ENCODE results near the gene SLC38A3.

DNA sequence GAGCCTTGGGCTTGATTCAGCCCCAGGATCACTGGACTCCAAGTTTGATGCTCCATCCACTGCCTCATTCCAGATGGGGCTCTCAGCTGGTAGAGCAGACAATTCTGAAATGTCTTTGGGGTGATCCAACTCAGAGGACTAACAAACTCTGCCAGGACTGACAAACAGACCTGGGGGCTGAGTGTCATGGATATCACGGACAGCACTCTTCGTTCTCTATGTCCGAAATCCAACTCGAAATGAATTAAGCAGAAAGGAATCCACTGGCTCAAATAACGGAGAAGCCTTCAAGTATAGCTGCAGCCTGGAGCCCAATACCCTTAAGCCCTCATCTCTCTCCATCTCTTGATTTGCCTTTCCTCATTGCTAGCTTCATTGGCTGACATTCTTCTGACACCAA is 14.2 kb downstream of the SLC38A3 start:
- TF ChIP-seq, protein P1, sequence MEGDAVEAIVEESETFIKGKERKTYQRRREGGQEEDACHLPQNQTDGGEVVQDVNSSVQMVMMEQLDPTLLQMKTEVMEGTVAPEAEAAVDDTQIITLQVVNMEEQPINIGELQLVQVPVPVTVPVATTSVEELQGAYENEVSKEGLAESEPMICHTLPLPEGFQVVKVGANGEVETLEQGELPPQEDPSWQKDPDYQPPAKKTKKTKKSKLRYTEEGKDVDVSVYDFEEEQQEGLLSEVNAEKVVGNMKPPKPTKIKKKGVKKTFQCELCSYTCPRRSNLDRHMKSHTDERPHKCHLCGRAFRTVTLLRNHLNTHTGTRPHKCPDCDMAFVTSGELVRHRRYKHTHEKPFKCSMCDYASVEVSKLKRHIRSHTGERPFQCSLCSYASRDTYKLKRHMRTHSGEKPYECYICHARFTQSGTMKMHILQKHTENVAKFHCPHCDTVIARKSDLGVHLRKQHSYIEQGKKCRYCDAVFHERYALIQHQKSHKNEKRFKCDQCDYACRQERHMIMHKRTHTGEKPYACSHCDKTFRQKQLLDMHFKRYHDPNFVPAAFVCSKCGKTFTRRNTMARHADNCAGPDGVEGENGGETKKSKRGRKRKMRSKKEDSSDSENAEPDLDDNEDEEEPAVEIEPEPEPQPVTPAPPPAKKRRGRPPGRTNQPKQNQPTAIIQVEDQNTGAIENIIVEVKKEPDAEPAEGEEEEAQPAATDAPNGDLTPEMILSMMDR (IDR thresholded peaks at IDR 0.05): no peak
- TF ChIP-seq EZH2phosphoT487 (IDR thresholded peaks at IDR 0.05): no peak

All from neural progenitor cell (in vitro differentiated cells).